K562 (cell line): ENCODE data around the gene CNDP1. TPM values are rescaled to one million over a fixed set of nuclear protein-coding genes. Genes with fewer than 3 reads are reported as not detected.

ENCODE experiments used
- ATAC-seq: fragments of 200-7000 bp; cut with Tn5 transposase; 3 replicates; pipeline ENCODE4 v1.9.1; 2020; ENCODE audit warnings: moderate library complexity
- BruUV-seq: library from RNA; stranded (reverse); fragments of 400-500 nt; replicated peaks from 2 replicates; lab custom pipeline; 2021; lab: Mats Ljungman, UMichigan
- CTCF ChIA-PET: fragments of 300-600 bp; formaldehyde crosslinking; extraction: SDS; loops from one replicate; lab custom pipeline; 2021; ENCODE audit warnings: low intra/inter-chr PET ratio; lab: Yijun Ruan, JAX
- POLR2A ChIA-PET: fragments of 300-600, 350-650 bp; sonication (Branson Sonifier 250); formaldehyde crosslinking; extraction: SDS; loops from one replicate; lab custom pipeline; 2021; ENCODE audit warnings: antibody characterized with exemption, inconsistent platforms; lab: Yijun Ruan, JAX
- DNase-seq, 4 experiments: peaks; one replicate each; pipeline versions ENCODE4 v3.0.0 to v3.0.0-alpha.2; 2011 to 2018; ENCODE audit warnings: low spot score in 3 of 4, mixed read lengths in 3 of 4; ENCODE audit errors: extremely low read depth in 1 of 4
- FAIRE-seq: peaks from 2 replicates; lab custom pipeline; 2011; peaks lifted over from hg19 to GRCh38; lab: Jason Lieb, UNC
- H2AFZ ChIP-seq: 2 replicates; pipeline ENCODE4 v1.6.0; 2011; ENCODE audit warnings: low read depth, low read length, control low read depth, inconsistent platforms
- H3K27ac ChIP-seq: fragments of 200-600 bp; 3 replicates; pipeline ENCODE4 v1.8.0; 2011; ENCODE audit warnings: low read depth, mild to moderate bottlenecking, control low read depth, inconsistent platforms, low read length, moderate library complexity, mixed read lengths; ENCODE audit errors: extremely low read depth
- H3K27me3 ChIP-seq, 2 experiments: fragments of 300-600 bp in 1 of 2; 2 replicates in 1 of 2; 3 replicates in 1 of 2; pipeline versions ENCODE4 v1.6.0 to v1.8.0; 2011; ENCODE audit warnings: inconsistent platforms in 2 of 2, low read length in 2 of 2, mild to moderate bottlenecking in 1 of 2, mixed read lengths in 1 of 2, moderate library complexity in 1 of 2; ENCODE audit not compliant: control insufficient read depth in 2 of 2, insufficient read depth in 2 of 2
- H3K36me3 ChIP-seq: fragments of 300-600 bp; 3 replicates; pipeline ENCODE4 v1.8.0; 2011; ENCODE audit warnings: mild to moderate bottlenecking, low read length, inconsistent platforms; ENCODE audit not compliant: control insufficient read depth, insufficient read depth
- H3K4me1 ChIP-seq, 2 experiments: fragments of 200-600 bp in 1 of 2; replicated peaks in 1 of 2; 2 replicates in 1 of 2; 3 replicates in 1 of 2; pipeline versions ENCODE4 v1.5.1 to v1.8.0; 2011; ENCODE audit warnings: inconsistent platforms in 2 of 2, low read length in 2 of 2, mild to moderate bottlenecking in 1 of 2, mixed read lengths in 1 of 2, moderate library complexity in 1 of 2; ENCODE audit not compliant: control insufficient read depth in 2 of 2, insufficient read depth in 2 of 2
- H3K4me2 ChIP-seq: 2 replicates; pipeline ENCODE4 v1.6.1; 2011; ENCODE audit warnings: low read length, control low read depth, inconsistent platforms, mixed read lengths; ENCODE audit not compliant: insufficient read depth
- H3K4me3 ChIP-seq: fragments of 200-600 bp; sonication (generic), shearing (Covaris generic); 2 replicates; pipeline ENCODE4 v1.5.1; 2016; ENCODE audit warnings: control low read depth, inconsistent platforms
- H3K79me2 ChIP-seq: fragments of 200-600 bp; 3 replicates; pipeline ENCODE4 v1.8.0; 2011; ENCODE audit warnings: low read length, inconsistent platforms; ENCODE audit not compliant: control insufficient read depth, insufficient read depth
- H3K9ac ChIP-seq, 2 experiments: 2 replicates each; pipeline versions ENCODE4 v1.6.0 to v1.6.1; 2011; ENCODE audit warnings: low read depth in 2 of 2, low read length in 2 of 2, control low read depth in 1 of 2, inconsistent platforms in 1 of 2, mild to moderate bottlenecking in 1 of 2, mixed read lengths in 1 of 2; ENCODE audit not compliant: insufficient read depth in 1 of 2
- H3K9me1 ChIP-seq: one replicate; pipeline ENCODE4 v1.6.0; 2011; ENCODE audit warnings: inconsistent platforms, mild to moderate bottlenecking, low read length, moderate library complexity; ENCODE audit not compliant: control insufficient read depth, insufficient read depth
- H3K9me3 ChIP-seq: replicated peaks from 2 replicates; pipeline ENCODE4 v1.5.1; 2011; ENCODE audit warnings: low read depth, low read length, inconsistent platforms; ENCODE audit not compliant: control insufficient read depth, insufficient read depth
- H4K20me1 ChIP-seq: replicated peaks from 2 replicates; pipeline ENCODE4 v1.6.1; 2011; ENCODE audit warnings: low read length, inconsistent platforms, mixed read lengths; ENCODE audit not compliant: control insufficient read depth, insufficient read depth
- ERF ChIP-seq: fragments of 450-650 bp; formaldehyde crosslinking; IDR thresholded peaks from 2 replicates; pipeline ENCODE4 v1.4.0; 2020; ENCODE audit warnings: mild to moderate bottlenecking, mixed read lengths
- HMG20A ChIP-seq: fragments of 450-650 bp; formaldehyde crosslinking; conservative IDR thresholded peaks from 2 replicates; pipeline ENCODE4 v1.4.0; 2020; ENCODE audit warnings: mild to moderate bottlenecking, mixed read lengths
- LARP7 ChIP-seq: fragments of 450-650 bp; IDR thresholded peaks from 2 replicates; pipeline ENCODE4 v1.6.1; 2016
- MCM7 ChIP-seq, 2 experiments: fragments of 450-650 bp; IDR thresholded peaks; 2 replicates each; pipeline ENCODE4 v1.6.1; 2016 to 2018
- PTRF ChIP-seq: fragments of 450-650 bp; IDR thresholded peaks from 2 replicates; pipeline ENCODE4 v1.6.1; 2016; ENCODE audit warnings: mild to moderate bottlenecking, missing genetic modification characterization, missing compliant biosample characterization
- RBM14 ChIP-seq: fragments of 200-400 bp; formaldehyde crosslinking; IDR thresholded peaks from 2 replicates; pipeline ENCODE4 v1.6.1; 2018; ENCODE audit warnings: low read depth, mild to moderate bottlenecking, low read length, moderate library complexity, borderline replicate concordance; ENCODE audit not compliant: insufficient read depth
- ZNF717 ChIP-seq: fragments of 250-450 bp; sonication (Bioruptor Pico); IDR thresholded peaks from 2 replicates; pipeline ENCODE4 v1.5.0; 2021
- ZNF79 ChIP-seq: fragments of 250-450 bp; sonication (Bioruptor Pico); IDR thresholded peaks from 2 replicates; pipeline ENCODE4 v1.4.0; 2020; ENCODE audit warnings: low read depth, mild to moderate bottlenecking, moderate library complexity
- ZNF830 ChIP-seq: fragments of 250-450 bp; sonication (Bioruptor Pico); IDR thresholded peaks from 2 replicates; pipeline ENCODE4 v1.5.0; 2021; ENCODE audit warnings: mild to moderate bottlenecking
- WGBS: fragments of 100-300 bp; shearing (Covaris generic); methylation state at CpG from one replicate; pipeline ENCODE4 v1.1.6; 2016; ENCODE audit warnings: low coverage, mixed read lengths; ENCODE audit not compliant: insufficient coverage; ENCODE audit errors: missing lambda C conversion rate; 5-methylcytosine and 5-hydroxymethylcytosine counted together
- in situ Hi-C: fragments of 300-500 bp; cut with MboI; formaldehyde crosslinking; loops from 4 replicates; pipeline ENCODE4 v1.15.0; 2018; ENCODE audit warnings: inconsistent platforms, mixed read lengths
- intact Hi-C: fragments of 100-400 bp; cut with micrococcal nuclease; formaldehyde crosslinking; loops from 2 replicates; pipeline ENCODE4 v1.14.2; 2022
- polyA plus RNA-seq, 8 experiments: library from polyadenylated mRNA; depleted of rRNA in 4 of 8; stranded (reverse) in 5 of 8; unstranded in 3 of 8; fragments of >200 nt; fragmentation: Nextera tagmentation in 2 of 8; fragmentation: Illumina TruSeq in 1 of 8; extraction: Ambion mirVana in 2 of 8; extraction: Trizol in 1 of 8; gene quantifications; 2 replicates each; pipeline versions ENCODE4 v1.2.1 to v1.2.3, GENCODE V29; 2011 to 2014; ENCODE audit warnings: inconsistent platforms in 1 of 8, missing spikeins in 1 of 8
- total RNA-seq, 7 experiments: library from RNA; depleted of rRNA in 6 of 7; stranded (reverse); fragments of >200 nt in 6 of 7; fragmentation: Illumina TruSeq in 2 of 7; extraction: Trizol in 2 of 7; gene quantifications; 2 replicates each; pipeline versions ENCODE4 v1.2.1 to v1.2.3, GENCODE V29; 2011 to 2021; ENCODE audit warnings: low replicate concordance in 1 of 7
- TF ChIP-seq, protein P1 (sequence below), 2 experiments: IDR thresholded peaks; 2 replicates each; pipeline ENCODE4 v1.6.1; 2011; ENCODE audit warnings: borderline replicate concordance in 1 of 2, control low read depth in 1 of 2, low read depth in 1 of 2, low read length in 1 of 2, mild to moderate bottlenecking in 1 of 2, mixed read lengths in 1 of 2, moderate library complexity in 1 of 2; ENCODE audit not compliant: insufficient read depth in 1 of 2, insufficient read length in 1 of 2, poor library complexity in 1 of 2, severe bottlenecking in 1 of 2; ENCODE audit errors: extremely low read depth in 1 of 2
- TF ChIP-seq, protein P2 (sequence below): fragments of 450-650 bp; IDR thresholded peaks from 2 replicates; pipeline ENCODE4 v1.6.1; 2016; ENCODE audit warnings: low read depth

The CNDP1 gene
- total and polyA plus RNA-seq, 9 of the 15 experiments (the other 6 are each of a cell fraction or from before 2014, with no cell fraction given) = not detected

DNA sequence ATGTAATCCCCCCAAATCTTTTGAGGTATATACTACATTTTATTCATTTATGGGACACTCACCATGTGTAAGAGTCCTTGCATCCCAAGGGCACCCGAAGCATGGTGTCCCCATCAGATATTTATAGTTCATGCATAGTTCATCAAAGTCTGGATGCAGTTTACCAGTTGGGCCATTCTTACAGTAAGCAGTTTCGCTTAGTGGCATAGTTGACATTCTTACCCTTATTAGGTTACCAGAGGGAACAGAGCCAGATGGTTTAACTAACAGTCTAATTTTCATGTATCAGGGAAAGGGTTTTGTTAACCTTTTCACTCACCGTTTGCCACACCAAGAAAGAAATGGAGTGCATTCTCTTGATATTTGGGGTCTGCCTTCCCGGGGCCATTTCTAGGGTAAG is 70.5 kb downstream of the CNDP1 start:
- CTCF ChIA-PET = no interaction called here
- no TSS peak for BruUV-seq
- no peak for ATAC-seq

More for the DNA sequence above, 70.5 kb downstream of the CNDP1 start:
- Histone ChIP-seq H3K9me3 (no peaks in the 10 kb centered on the region), H3K9me1 (no peaks in the 10 kb centered on the region), H3K4me2 (no peak overlapping the region), H4K20me1 (no peaks in the 10 kb centered on the region), H3K27ac (no peak overlapping the region), H3K9ac (no peak overlapping the region), H3K27me3 (no peaks in the 10 kb centered on the region), H3K4me3 (no peak overlapping the region), H3K79me2 (peaks cover 9% of the 10 kb centered on the region; the same call in 1 of the 3 replicates), H3K36me3 (no peaks in the 10 kb centered on the region)
- WGBS = 42% methylated on average over 4 of the region's 4 CpGs
- intact Hi-C loops (no loop called here), in situ Hi-C loops (no loop called here)
- POLR2A ChIA-PET = no interaction called here
- DNase-seq = no peak
- TF ChIP-seq PTRF (tag) = no peak
- TF ChIP-seq ZNF79 (CRISPR knock-in tag) = no peak
- no peak for TF ChIP-seq MCM7 (IDR thresholded peaks at IDR 0.05)
- no peak for TF ChIP-seq RBM14
- TF ChIP-seq, protein P1, sequence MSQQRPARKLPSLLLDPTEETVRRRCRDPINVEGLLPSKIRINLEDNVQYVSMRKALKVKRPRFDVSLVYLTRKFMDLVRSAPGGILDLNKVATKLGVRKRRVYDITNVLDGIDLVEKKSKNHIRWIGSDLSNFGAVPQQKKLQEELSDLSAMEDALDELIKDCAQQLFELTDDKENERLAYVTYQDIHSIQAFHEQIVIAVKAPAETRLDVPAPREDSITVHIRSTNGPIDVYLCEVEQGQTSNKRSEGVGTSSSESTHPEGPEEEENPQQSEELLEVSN (IDR thresholded peaks at IDR 0.05; ENCODE audit: borderline replicate concordance in 1 of 2, extremely low read depth in 1 of 2, insufficient read depth in 1 of 2, insufficient read length in 1 of 2, low read depth in 1 of 2, low read length in 1 of 2, poor library complexity in 1 of 2, severe bottlenecking in 1 of 2) = no peak
- TF ChIP-seq, protein P2, sequence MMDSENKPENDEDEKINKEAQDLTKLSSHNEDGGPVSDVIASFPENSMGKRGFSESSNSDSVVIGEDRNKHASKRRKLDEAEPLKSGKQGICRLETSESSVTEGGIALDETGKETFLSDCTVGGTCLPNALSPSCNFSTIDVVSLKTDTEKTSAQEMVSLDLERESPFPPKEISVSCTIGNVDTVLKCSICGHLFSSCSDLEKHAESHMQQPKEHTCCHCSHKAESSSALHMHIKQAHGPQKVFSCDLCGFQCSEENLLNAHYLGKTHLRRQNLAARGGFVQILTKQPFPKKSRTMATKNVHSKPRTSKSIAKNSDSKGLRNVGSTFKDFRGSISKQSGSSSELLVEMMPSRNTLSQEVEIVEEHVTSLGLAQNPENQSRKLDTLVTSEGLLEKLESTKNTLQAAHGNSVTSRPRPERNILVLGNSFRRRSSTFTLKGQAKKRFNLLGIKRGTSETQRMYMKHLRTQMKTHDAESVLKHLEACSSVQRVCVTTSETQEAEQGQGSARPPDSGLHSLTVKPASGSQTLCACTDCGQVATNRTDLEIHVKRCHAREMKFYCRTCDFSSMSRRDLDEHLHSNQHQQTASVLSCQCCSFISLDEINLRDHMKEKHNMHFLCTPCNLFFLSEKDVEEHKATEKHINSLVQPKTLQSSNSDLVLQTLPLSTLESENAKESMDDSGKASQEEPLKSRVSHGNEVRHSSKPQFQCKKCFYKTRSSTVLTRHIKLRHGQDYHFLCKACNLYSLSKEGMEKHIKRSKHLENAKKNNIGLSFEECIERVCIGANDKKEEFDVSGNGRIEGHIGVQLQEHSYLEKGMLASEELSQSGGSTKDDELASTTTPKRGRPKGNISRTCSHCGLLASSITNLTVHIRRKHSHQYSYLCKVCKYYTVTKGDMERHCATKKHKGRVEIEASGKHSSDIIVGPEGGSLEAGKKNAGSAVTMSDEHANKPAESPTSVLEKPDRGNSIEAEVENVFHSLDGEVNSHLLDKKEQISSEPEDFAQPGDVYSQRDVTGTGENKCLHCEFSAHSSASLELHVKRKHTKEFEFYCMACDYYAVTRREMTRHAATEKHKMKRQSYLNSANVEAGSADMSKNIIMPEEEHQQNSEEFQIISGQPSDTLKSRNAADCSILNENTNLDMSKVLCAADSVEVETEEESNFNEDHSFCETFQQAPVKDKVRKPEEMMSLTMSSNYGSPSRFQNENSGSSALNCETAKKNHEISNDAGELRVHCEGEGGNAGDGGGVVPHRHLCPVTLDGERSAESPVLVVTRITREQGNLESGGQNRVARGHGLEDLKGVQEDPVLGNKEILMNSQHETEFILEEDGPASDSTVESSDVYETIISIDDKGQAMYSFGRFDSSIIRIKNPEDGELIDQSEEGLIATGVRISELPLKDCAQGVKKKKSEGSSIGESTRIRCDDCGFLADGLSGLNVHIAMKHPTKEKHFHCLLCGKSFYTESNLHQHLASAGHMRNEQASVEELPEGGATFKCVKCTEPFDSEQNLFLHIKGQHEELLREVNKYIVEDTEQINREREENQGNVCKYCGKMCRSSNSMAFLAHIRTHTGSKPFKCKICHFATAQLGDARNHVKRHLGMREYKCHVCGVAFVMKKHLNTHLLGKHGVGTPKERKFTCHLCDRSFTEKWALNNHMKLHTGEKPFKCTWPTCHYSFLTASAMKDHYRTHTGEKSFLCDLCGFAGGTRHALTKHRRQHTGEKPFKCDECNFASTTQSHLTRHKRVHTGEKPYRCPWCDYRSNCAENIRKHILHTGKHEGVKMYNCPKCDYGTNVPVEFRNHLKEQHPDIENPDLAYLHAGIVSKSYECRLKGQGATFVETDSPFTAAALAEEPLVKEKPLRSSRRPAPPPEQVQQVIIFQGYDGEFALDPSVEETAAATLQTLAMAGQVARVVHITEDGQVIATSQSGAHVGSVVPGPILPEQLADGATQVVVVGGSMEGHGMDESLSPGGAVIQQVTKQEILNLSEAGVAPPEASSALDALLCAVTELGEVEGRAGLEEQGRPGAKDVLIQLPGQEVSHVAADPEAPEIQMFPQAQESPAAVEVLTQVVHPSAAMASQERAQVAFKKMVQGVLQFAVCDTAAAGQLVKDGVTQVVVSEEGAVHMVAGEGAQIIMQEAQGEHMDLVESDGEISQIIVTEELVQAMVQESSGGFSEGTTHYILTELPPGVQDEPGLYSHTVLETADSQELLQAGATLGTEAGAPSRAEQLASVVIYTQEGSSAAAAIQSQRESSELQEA = no peak
- no peak for TF ChIP-seq ZNF717
- no peak for TF ChIP-seq HMG20A (CRISPR knock-in tag)
- TF ChIP-seq ERF (CRISPR knock-in tag) = no peak
- TF ChIP-seq LARP7 = no peak
- no peak for TF ChIP-seq ZNF830 (CRISPR knock-in tag)
- TF ChIP-seq, all 486 proteins: peak for 0
- Histone ChIP-seq H2AFZ (no peak overlapping the region), H3K4me1 (no peaks in the 10 kb centered on the region; a peak in 1 of 5 replicates)
- no peak for FAIRE-seq
